CD4-positive, alpha-beta T cell treated with Interleukin-10 for 1 hour (primary cell): ENCODE data around the gene SOX6.

Source experiments
- DNase-seq: peaks from one replicate; pipeline ENCODE4 v3.0.0-alpha.2; 2020

The SOX6 gene

DNA sequence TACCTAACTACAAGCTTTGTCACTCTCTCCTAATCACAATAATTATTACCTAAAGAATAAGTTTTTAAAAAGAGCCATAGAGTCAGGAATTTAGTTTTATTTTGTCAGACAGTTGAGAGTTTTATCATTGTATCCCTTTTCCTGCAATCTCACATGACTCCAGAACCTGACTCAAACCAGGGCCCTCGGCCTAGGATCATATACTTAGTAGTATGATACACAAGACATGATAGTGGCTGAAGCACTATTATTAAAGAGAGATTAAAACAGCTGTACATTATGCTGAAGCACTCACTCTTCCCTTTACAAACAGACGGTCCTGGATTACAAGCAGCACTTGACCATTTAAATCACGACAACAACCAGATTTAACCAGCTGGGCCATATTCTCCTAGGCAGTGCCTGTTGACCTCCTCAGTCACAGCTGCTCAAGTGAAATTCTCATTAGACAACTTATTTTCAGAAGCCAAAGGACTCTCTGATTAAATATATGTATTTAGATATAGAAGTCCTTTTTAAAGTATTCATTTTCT lies 44.0 kb downstream of the SOX6 start:
- no peak for DNase-seq

DNA sequence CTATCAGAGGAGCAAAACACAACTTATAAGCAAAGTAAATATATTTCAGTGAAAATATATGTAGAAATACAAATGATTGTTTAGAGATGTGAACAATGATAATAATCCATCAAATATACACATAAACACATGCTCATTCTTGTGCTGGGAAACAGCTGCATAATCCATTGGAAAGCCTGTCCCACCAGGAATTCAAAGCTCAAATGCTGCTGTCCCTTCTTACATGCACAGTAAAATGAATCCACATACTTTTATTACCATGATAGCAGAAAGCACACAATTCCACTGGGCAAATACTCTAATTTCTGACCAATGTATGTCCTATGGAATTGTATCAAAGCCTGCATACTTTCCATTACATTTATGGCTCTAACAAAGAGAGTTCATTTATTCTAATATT lies 44.5 kb downstream of the SOX6 start:
- DNase-seq, result no peak

DNA sequence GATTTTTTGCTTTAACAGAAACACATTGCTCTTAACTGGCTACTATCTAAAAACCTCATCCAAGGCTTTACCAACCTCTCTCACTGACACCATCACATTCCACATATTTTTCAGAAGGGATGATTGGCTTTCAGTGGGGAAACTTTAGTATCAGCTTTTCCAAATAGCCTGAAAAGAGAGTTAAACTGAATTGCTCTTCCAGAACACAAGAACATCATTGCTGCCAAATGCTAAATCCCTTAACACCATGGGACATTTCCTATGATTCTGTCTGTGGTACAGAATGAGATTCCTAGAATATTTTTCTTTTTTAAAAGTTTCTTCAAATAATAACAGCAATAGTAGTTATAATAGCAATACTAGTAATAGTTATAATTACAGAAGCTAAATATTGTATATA lies 45.4 kb downstream of the SOX6 start:
- DNase-seq, result no peak

DNA sequence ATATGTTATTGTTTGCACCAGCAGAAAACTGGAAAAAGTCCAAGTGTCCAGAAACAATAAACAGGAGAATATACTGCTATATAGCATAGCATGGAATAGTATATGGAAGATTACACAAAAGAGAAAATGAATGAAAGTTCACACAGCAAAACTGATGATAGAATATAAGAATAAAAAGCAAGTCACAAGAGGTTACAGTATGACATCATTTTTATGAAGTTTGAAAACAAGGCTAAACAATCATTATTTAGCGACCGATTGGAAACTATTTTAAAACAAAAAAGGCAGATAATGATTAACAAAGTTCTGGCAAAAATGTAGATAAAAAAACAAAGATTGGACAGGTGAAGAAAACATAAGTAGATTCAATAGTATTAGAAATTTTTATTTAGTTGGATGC lies 47.1 kb downstream of the SOX6 start:
- DNase-seq, result no peak

DNA sequence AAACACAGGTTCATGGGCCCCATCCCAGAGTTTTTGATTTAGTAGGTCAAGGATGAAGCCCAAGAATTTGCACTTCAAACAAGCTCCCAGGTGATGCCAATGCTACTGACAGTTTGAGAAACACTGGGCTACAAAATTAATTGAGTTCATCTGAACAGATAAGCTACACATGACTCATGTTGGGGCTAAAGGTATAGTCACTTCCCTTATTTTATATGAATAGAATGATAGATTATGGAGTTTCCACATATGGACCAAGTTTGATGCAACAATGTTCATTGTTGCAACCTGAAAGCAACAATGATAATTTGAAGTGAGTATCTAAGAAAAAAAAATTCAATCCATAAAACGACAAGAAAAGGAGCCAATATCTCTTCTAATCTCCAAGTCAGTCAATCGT lies 54.9 kb downstream of the SOX6 start:
- DNase-seq, result no peak

DNA sequence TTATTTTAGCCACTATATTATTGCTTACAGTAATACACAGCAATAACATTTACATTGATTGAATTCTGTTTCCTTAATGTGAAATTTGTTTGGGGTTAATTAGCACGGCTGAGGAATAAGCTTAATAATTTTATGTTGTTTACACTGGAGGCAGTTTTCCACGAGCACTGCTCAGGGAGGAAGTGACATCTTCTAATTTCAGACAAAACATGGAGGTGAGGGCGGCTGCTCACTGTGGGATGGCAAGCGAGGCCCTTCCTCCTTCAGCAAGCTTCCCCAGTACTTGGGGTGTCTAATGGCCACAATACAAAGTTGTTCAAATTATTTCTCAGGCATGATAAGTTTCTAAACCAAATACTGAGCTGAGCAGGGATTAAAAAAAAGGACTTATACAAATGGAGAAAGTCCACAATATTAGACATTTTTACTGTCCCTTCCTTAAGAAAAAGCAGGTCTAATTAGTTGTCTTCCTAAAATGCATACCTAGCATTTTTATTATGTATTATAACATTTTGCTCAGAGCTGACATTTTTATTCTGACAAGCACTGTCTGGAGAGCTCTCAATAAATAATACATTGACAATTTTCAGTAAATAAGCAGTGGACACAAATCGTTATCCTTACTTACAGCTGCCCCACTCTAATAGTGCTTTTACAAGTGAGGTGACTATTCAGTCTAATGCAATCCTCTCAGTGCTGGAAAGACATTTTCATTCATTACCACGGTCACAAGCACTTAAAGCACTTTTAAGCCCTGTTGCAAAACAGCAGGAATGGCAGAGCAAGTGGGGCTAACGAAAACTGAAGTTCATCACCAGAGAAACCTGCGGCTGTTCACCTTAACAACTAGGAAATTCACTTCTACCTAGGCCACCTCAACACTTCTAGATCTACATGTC lies 56.2 kb downstream of the SOX6 start:
- DNase-seq, result no peak

DNA sequence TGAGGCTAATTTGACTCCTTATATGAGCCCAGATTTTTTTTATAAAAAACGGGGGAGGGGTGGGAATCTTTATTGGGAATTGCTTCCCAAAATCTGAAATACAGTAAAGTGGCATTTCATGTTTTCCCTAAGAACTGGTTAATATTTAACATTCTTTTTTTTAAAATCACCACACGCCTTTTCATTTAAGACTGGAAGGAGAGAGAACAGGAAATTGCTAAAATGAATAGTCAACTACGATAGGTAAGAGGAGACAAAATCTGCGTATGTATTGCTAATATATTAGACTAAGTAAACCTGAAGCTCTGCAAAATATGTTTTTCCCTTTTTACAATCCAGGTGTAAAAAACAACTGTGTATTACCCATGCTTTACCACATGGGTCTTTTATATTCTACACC lies 57.0 kb downstream of the SOX6 start:
- no peak for DNase-seq

DNA sequence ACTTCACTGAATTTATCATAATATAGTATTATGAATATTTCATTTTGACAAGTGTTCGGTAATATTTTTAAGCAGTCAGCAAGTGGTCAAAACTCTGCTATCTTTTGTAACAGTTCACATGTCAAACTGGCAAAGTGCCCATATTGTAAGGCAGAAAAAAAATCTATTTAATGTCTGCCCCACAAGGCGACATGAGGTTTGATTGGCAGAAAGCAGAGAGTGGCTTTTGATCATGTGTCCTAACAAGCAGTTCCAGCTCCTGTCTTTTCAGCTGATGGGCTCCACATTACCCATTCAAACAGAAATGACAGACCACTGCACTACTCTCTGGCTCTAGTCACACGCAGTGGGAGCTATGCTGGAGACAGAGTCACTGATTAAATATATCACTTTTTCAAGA lies 59.0 kb downstream of the SOX6 start:
- DNase-seq, result no peak

DNA sequence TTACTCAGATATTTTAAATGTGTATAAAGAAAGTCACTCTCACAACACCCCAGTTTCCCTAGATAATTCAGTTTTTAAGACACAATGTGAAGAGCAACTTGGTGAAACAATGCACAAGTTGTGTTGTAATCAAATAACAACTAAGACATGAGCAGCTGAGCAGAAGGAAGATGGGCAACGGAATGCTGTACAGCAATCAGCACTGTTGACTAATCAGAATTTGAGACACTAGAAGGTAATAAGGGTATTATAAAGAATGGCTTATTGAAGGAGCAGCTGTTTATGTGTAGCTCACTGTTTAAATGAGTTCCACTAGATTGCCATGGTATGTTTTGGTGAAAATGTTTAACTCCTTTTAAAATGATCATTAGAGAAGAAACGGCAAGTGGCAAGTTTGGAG lies 60.1 kb downstream of the SOX6 start:
- no peak for DNase-seq

DNA sequence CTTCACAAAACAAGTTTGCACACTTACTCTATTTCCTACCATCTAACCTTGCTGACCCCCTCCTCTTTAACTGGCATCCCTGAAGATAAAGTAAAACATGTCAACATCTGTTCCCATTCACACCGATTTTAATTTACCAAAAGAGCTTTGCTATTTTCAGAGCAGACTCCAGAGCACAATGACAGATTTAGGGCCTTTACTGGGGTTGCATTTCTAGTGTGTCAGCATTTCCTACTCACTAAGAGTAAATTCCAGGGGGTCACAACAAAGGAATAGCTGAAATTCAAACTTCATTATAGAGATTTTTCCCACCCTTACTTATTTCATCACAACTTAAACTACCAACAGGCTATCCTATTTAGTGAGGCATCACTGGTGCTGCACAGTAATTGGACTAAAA lies 60.8 kb downstream of the SOX6 start:
- DNase-seq, result no peak

DNA sequence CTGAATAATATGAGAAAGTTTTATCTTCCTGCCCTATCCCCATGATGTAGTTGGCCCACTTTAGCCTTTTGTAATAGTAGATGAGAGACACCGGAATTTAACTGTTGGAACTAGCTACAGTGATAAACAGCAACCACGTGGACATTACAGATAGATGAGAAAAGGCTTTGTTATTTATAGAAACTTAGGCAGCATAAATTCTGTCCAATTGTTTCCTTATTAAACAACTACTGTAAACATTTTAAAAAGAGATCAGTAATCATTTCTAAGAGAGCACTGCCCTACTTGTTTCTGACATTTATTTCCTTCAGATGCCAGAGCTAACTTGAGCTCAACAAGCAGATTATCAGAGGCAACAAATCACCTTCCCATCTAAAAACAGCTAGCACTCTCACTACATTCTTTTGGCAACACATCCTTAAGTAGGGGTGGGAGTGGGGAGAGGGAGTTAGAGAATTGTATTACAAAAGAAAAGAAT lies 63.1 kb downstream of the SOX6 start:
- no peak for DNase-seq

DNA sequence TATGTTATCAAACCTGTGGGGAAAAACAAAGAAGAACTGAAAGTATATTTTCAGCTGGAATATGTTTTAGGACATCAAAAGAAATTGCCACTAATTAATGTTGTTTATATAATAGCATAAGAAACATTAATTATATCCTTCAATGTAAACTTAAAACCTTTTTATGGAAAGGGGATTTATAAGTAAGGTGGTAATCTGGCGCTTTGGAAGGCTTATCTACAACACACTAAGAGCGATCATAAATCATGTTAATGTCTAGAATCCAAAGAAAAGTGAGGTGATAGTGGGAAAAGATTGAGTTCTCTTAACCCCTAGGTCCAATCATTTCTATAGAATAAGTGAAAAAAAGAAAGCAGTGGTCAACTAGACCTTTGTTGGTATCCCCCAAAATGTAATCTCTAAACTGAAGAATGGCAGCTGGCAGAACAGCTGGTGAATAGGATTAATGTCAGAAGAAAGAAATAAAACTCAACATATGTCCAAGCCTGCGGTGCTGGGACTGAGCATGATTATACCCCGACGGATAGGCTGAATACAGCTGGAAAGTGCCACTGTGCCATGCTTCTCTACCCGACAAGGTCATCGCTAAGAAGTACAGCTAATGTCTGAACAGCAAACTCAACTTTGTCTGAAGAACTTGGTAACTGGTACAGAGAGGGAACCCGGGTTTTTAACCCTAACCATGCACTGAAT lies 64.0 kb downstream of the SOX6 start:
- DNase-seq, result no peak

DNA sequence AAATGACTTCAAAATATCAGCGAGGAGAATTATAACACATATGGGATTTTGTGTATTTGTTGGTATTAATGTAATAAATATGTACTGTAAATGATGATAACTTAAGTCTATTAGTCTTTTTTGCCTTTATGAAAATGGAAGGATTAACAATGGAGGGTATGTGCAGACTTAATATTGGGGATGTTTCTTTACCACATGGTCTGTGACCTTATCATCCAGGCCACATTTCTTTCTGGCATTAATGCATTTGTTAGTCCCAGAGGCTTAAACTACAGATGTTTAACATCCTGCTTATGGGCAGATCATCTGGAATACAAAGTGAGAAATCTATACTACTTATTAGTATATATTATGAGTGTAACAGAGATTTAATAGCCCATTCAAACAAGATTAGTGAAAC lies 64.6 kb downstream of the SOX6 start:
- DNase-seq, result no peak

DNA sequence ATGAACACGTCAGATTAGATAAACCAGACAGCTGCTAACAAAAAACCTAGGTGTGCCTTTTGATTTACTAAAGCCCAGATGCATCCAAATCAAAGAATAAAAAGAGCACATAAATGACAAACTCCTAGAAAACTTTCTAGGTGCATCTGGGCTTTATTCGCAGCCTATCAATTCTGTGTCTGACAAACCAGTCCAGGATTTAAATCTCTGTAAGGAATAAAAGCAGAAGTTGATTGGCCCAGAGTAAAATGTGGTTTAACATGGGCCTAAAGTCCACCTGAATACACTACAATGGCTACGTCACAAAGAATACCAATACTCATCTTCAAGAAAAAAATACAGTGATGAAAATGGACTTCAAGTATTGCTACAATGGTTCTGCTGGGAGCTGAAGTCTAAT lies 66.8 kb downstream of the SOX6 start:
- DNase-seq, result no peak

DNA sequence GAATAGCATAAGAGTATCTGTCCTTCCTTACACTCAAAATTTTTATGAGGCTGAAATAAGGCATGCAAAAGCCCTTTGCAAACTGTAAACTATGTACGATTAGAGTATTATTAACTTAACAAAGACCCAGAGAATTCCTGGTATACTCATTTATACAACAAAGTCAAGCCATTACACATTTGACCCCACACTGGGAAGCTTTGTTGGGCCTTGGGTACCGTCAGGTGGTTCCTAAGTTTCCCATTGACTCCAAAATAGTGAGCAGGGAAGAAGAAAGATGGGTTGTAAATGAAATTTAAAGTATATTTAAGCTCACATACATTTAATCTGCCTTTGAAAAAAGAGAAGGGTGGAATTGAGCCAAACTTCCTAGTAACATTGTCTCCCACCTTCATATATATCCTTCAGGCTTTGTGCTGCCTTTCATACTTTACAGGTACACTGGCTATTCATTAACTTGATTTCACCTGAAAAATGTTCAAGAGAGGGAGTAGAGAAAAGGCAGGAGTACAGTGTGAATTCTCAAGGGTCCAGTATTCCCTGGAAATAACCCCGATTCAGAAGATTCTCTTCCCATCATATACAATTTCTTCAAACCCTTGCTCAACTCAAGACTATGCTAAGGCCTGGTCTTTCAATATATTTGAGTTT lies 68.6 kb downstream of the SOX6 start:
- DNase-seq, result no peak

DNA sequence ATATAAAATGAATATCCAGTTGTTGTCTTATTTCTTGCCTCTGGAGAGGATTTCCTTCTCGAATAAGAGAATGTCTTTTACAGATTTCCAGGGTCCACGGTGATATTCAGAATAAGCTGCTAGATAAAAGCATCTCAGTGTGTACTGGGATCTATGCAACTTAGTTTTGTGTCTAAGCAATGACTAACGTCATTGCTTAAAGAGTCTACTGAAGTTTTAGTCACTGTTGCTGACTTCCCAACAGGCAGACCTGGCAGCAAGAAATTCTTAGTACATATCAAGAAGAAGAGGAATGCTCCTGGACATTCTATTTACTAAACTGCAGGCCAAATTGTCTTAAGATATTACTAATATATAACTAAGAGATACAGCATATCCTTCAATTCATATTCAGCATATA lies 70.3 kb downstream of the SOX6 start:
- no peak for DNase-seq

DNA sequence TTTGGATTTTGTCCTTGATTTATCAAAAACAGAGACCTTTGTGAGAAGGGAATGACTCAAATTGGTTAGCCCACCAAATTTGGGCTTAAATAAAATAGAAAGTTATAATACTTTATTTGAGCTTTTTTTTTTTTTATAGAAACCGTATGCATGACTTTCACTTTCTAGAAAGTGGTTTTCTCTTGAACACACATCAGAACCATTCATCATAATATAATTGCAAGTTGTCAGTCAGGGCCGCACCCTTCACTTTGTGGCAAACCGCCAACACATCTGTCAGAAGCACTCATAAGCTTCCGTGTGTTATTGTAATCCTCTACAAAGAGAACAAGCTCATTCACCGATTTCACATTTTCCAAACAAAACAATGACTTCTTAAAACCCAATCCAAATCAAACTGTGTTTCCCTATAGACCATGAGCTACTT lies 76.1 kb downstream of the SOX6 start:
- DNase-seq, result no peak

DNA sequence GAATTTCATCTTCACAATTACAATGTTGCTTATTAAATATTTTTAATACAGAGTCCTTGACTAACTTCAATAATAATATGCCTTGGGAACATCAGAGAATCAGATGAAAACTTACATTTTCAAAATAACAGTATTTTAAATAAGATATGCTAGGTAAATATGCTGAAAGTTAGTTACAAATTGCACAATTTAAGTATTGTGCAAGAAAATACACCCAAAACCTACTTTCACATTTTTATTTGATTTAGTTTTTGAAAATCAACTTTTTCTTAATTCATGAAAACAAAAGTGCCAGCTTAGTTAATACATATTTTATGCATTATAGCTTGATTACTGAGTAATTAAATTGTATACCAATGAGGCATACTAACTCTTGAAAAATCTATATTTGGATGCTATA lies 76.8 kb downstream of the SOX6 start:
- no peak for DNase-seq

DNA sequence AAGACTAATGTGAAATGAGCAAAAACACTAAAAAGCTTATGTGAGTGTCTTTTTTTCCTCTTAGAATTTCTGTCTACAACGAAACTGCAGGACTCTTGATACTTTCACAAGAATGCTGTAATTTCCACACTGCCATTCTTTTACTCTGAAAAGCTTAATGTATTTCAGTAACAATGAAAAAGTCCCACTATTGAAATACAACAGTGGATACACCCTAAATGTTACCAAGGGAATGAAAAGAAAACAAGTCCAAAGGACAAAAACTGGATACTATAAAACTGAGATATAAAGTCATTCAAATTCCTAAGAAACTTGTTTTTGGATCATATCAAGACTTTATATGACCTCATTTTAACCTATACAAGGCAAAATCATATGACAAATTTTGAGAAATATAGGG lies 77.4 kb downstream of the SOX6 start:
- no peak for DNase-seq

DNA sequence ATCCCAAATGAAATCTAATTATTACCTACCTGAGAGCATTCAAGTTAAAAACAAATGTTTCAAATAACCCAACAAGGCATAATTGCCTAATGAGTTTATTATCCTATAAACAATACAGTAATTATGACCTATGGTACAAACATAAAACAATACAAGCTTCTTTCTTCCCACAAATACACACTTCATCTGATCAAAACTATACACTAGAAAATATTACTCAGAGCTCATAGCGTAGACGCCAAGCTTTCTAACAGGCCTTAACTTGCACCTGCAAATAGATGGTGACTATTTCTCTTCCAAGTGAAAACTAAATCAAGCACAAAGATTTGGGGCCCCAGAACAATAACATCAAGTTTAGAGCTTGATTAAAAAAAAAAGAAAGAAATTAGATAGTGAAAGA lies 78.1 kb downstream of the SOX6 start:
- DNase-seq, result no peak

DNA sequence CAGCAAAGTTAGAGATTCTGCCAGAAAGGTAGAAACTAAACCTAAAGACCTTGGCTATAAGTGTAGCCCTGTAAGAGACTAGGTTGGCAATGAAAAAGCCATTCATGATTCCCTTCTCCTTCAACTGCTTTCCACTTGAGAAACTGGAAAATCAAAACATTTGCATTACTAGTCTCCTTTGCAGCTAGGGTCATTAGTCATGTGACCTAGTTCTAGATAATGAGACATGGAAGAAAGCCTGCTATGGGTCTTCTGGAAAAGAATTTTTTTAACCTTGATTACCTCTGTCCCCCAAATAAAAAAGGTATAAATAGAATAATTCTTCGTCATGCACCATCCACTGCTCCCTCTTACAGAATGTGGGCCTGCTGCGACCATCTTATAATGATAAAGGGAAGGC lies 80.1 kb downstream of the SOX6 start:
- DNase-seq, result no peak

DNA sequence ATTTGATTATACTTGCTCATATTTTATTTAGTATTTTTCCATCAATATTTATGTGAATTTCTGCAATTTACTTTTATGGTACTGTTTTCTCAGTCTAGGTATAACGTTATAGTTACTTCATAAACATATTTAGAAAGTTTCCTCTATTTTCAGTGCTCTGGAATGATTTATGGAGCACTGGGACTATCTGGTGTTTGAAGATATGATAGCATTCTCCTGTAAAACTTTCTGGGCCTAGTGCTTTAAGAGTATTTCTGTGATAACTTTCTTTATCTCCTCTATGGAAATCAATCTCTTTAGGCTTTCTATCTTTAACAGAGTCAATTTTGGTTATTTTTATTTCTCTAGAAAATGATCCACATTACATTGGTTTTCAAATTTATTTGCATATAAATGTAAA lies 85.1 kb downstream of the SOX6 start:
- DNase-seq, result no peak

DNA sequence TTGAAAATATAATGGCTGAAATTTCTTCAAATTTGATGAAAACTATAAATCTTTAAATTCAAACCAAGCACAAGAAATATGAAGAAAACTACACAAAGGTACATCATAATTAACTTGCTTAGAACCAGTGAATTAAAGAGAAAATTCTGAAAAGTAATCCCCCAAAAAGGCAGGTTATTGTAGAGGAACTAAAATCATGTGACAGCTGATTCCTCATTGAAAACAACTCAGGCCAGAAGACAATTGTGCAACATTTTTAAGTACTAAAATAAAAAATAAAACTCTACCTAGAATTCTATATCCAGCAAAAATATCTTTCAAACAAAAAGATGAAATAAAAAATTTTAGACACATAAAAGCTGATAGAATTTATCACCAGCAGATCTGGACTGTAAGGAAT lies 90.3 kb downstream of the SOX6 start:
- DNase-seq, result no peak

DNA sequence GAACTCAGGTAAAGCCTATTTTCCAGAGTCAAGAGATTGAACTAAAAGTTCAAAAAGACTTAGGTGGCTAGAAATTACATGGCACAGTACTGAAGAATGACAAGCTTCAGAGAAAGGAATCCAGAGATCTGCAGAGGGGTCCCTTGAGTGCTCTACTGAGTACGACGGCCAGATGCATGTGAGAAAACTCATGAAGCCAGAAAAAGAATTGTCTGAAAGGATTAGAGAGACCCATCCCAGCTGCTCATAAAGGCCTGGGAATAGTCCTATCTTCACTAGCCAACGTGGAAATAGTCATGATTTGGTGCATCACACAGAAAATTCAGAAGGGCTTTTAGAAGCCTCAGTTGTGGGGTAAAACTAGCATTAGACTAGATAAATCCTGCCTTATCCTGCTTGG lies 91.3 kb downstream of the SOX6 start:
- DNase-seq, result no peak
